Measurements from ENCODE around the gene PIK3R3. TPM values are rescaled to one million over a fixed set of nuclear protein-coding genes. Genes with fewer than 3 reads are reported as not detected.
A peak's percentile ranks its signal among the peaks of the same experiment; 100 is the strongest.

Gene PIK3R3
- total RNA-seq, result 1 to 10 TPM; 8.2 TPM

GRCh38 chr1:46132529-46133180 lies at the start of gene PIK3R3:
Gene PIK3R3, minus strand, starts transcription at chr1:46132629. Its CDS starts 677 bp downstream, at chr1:46131952.
- Histone ChIP-seq H3K27me3 (peaks cover 8% of the 10 kb centered on the region), H3K9ac (ENCODE audit: low read depth in 2 of 2, low read length in 2 of 2) (peak within 1 kb of the TSS; percentile 77 to 91), H3K27ac (peak within 1 kb of the TSS; percentile 58), H3K9me3 (no peaks in the 10 kb centered on the region), H3K36me3 (no peaks in the 10 kb centered on the region), H3K4me1 (no peaks in the 10 kb centered on the region), H3K4me3 (peak within 1 kb of the TSS; percentile 61)
- TF ChIP-seq CTCF (IDR thresholded peaks at IDR 0.05), result no peak
- DNase-seq, result peak; percentile 98
- intact Hi-C loops (cut with DNase I), result no loop called here

GRCh38 chr1:46181343-46182260 lies 49.2 kb upstream of the PIK3R3 start:
- peak; percentile 64 for DNase-seq
- H3K4me3 ChIP-seq, result peak overlapping the region; percentile 55
- TF ChIP-seq CTCF (IDR thresholded peaks at IDR 0.05), result no peak

GRCh38 chr1:46180082-46180616 lies 47.7 kb upstream of the PIK3R3 start:
- Histone ChIP-seq H3K4me1 (peaks cover 9% of the 10 kb centered on the region), H3K9ac (ENCODE audit: low read depth in 2 of 2, low read length in 2 of 2) (peak overlapping the region; percentile 12 to 97), H3K4me3 (peak overlapping the region; percentile 55), H3K27me3 (no peaks in the 10 kb centered on the region), H3K27ac (peak overlapping the region; percentile 95), H3K9me3 (no peaks in the 10 kb centered on the region), H3K36me3 (no peaks in the 10 kb centered on the region)
- peak; percentile 96 for DNase-seq
- intact Hi-C loops (cut with DNase I), result loop anchor here (1.0 kb wide), 1 partner anchor 143 kb away; no protein-coding TSS in a partner anchor
- peak; percentile 30 for TF ChIP-seq CTCF (IDR thresholded peaks at IDR 0.05)

More at GRCh38 chr1:46181343-46182260, 49.2 kb upstream of the PIK3R3 start:
- peak overlapping the region; percentile 95 for H3K27ac ChIP-seq
- H3K27me3 ChIP-seq, result no peaks in the 10 kb centered on the region
- H3K9ac ChIP-seq (ENCODE audit: low read depth in 2 of 2, low read length in 2 of 2), result peak overlapping the region; percentile 28 to 97
- intact Hi-C loops (cut with DNase I), result no loop called here
- H3K4me1 ChIP-seq, result peaks cover 9% of the 10 kb centered on the region
- H3K36me3 ChIP-seq, result no peaks in the 10 kb centered on the region
- no peaks in the 10 kb centered on the region for H3K9me3 ChIP-seq

- H3K36me3 ChIP-seq, result no peaks in the 10 kb centered on the region
- H3K4me3 ChIP-seq, result no peak overlapping the region
- peak; percentile 90 for DNase-seq
- TF ChIP-seq CTCF (IDR thresholded peaks at IDR 0.05), result peak; percentile 79
- H3K9ac ChIP-seq (ENCODE audit: low read depth in 2 of 2, low read length in 2 of 2), result peak overlapping the region in 1 of 2 donors; percentile 97
- H3K27me3 ChIP-seq, result no peaks in the 10 kb centered on the region
- peak overlapping the region; percentile 95 for H3K27ac ChIP-seq
- no peaks in the 10 kb centered on the region for H3K9me3 ChIP-seq
- peaks cover 5% of the 10 kb centered on the region for H3K4me1 ChIP-seq
- intact Hi-C loops (cut with DNase I), result loop anchor here (1.0 kb wide), 1 partner anchor 142 kb away; no protein-coding TSS in a partner anchor
Observed at GRCh38 chr1:46179138-46180081, 47.0 kb upstream of the PIK3R3 start.

Measured in colonic mucosa (tissue), 4 donors.